AG04449 (cell line): ENCODE measurements around the gene P2RY6.

Experiments
- CTCF ChIA-PET: fragments of 350-600 bp; formaldehyde crosslinking; extraction: SDS; loops from one replicate; lab custom pipeline; 2021; ENCODE audit warnings: antibody characterized with exemption; lab: Yijun Ruan, JAX
- POLR2A ChIA-PET: fragments of 400-600, 350-600 bp; formaldehyde crosslinking; extraction: SDS; loops from one replicate; lab custom pipeline; 2020; ENCODE audit warnings: antibody characterized with exemption, inconsistent platforms; lab: Yijun Ruan, JAX
- DNase-seq: peaks from one replicate; pipeline ENCODE4 v3.0.0-alpha.2; 2010; ENCODE audit warnings: low read depth, low spot score
- H3K4me3 ChIP-seq: 2 replicates; pipeline ENCODE4 v1.5.1; 2011; ENCODE audit warnings: low read depth, mild to moderate bottlenecking, control low read depth, low read length
- CTCF ChIP-seq: IDR thresholded peaks from one replicate; pipeline ENCODE4 v1.5.1; 2011; ENCODE audit warnings: mild to moderate bottlenecking, moderate library complexity, low read length, control low read depth, inconsistent platforms; ENCODE audit not compliant: insufficient read depth; ENCODE audit errors: missing control alignments

P2RY6 gene

GRCh38 chr11:73325036-73325981, 53.2 kb downstream of the P2RY6 start:
- H3K4me3 ChIP-seq, result no peak overlapping the region
- CTCF ChIA-PET, result interaction anchor here (0.8 to 12.2 kb wide), 9 partner anchors 11 to 36 kb away, joined by 3 to 252 read pairs (median 4); partner anchors contain the start of gene ARHGEF17
- TF ChIP-seq CTCF, result no peak
- DNase-seq, result no peak
- POLR2A ChIA-PET, result interaction anchor here (1.0 to 3.8 kb wide), 3 partner anchors 12 to 603 kb away, joined by 3 to 17 read pairs (median 3); no protein-coding TSS in a partner anchor

GRCh38 chr11:73326929-73327811, 55.0 kb downstream of the P2RY6 start:
- TF ChIP-seq CTCF, result no peak
- DNase-seq, result no peak
- CTCF ChIA-PET, result interaction anchor here (0.7 to 12.2 kb wide), 5 partner anchors 9 to 38 kb away, joined by 3 to 252 read pairs (median 34); partner anchors contain the start of gene ARHGEF17
- no peak overlapping the region for H3K4me3 ChIP-seq
- POLR2A ChIA-PET, result interaction anchor here (1.0 to 3.8 kb wide), 3 partner anchors 10 to 18 kb away, joined by 3 to 17 read pairs (median 4); no protein-coding TSS in a partner anchor

GRCh38 chr11:73327812-73328364, 55.8 kb downstream of the P2RY6 start:
- DNase-seq, result no peak
- H3K4me3 ChIP-seq, result no peak overlapping the region
- ChIA-PET CTCF (interaction anchor here (3.8 to 12.2 kb wide), 4 partner anchors 8 to 33 kb away, joined by 21 to 252 read pairs (median 68); partner anchors contain the start of gene ARHGEF17), POLR2A (interaction anchor here (1.0 to 3.8 kb wide), 3 partner anchors 11 to 19 kb away, joined by 3 to 17 read pairs (median 4); no protein-coding TSS in a partner anchor)
- no peak for TF ChIP-seq CTCF

GRCh38 chr11:73330569-73331093, 58.5 kb downstream of the P2RY6 start:
- ChIA-PET POLR2A (interaction anchor here (1.0 to 2.3 kb wide), 4 partner anchors 13 to 23 kb away, joined by 3 to 12 read pairs (median 6); partner anchors contain the start of gene ARHGEF17), CTCF (interaction anchor here (0.6 to 12.2 kb wide), 9 partner anchors 10 to 459 kb away, joined by 3 to 252 read pairs (median 5); partner anchors contain the start of gene ARHGEF17)
- H3K4me3 ChIP-seq, result no peak overlapping the region
- peak; percentile 67 for TF ChIP-seq CTCF
- no peak for DNase-seq

GRCh38 chr11:73331138-73331916, 59.2 kb downstream of the P2RY6 start:
- H3K4me3 ChIP-seq, result no peak overlapping the region
- TF ChIP-seq CTCF, result no peak
- ChIA-PET POLR2A (interaction anchor here (0.9 to 2.3 kb wide), 5 partner anchors 14 to 24 kb away, joined by 3 to 12 read pairs (median 5); partner anchors contain the start of gene ARHGEF17), CTCF (interaction anchor here (0.7 to 12.2 kb wide), 6 partner anchors 10 to 37 kb away, joined by 3 to 252 read pairs (median 15); partner anchors contain the start of gene ARHGEF17)
- DNase-seq, result no peak
